ENCODE data around the gene ANKS6.

The ANKS6 gene

DNA sequence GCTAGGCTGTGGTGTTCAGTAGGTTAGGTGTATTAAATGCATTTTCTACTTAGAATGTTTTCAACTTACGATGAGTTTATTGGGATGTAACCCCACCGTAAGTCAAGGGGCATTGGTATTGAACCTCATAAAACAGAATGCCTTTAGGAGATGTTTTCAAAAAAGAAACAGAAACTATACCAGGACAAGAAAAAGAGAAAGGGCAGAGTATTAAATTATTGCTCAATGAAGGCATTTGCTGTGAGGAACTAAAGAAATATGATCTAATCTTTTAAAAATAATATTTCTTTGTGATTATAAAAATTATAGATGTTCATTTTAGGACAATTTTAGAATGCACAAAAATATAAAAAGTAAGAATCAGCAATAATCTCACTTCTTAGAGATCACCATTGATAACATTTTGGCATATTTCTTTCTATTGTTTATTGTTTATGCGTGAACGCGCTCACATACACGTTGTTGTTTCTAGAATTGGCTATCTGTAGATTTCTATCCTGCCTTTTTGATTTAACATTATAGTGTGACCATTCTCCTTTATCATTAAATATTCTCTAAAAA is 19.1 kb upstream of the ANKS6 start:
- DNase-seq (ENCODE audit: low spot score) = no peak
- FAIRE-seq = no peak

DNA sequence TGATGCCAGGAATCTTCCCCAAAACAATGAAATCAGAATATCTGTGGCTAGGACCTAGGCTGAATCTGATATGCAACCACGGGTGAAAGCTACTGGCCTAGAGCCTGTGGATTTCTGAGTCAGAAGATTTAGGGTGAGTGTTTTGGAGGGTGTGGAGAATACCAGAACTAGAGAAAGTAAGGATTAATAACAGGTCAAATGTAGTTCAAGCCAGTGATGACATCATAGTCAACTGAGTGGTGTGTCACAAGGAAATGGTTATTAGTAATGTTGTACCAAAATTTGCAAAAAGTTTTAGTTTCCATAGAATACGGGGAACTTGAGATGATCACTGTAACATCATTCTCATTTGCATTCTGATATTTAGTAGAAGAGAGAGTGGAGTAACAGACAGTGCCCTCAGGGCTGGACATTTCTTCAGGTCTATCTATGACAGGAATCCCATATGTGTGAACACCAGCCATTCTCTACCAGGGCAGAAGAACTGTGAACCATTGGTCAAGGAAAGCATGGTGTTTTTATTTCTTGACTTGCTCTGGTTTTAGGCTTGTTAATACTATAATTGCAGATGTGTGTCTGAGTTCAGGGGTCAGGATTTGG is 14.8 kb upstream of the ANKS6 start:
- DNase-seq (ENCODE audit: low spot score) = no peak

DNA sequence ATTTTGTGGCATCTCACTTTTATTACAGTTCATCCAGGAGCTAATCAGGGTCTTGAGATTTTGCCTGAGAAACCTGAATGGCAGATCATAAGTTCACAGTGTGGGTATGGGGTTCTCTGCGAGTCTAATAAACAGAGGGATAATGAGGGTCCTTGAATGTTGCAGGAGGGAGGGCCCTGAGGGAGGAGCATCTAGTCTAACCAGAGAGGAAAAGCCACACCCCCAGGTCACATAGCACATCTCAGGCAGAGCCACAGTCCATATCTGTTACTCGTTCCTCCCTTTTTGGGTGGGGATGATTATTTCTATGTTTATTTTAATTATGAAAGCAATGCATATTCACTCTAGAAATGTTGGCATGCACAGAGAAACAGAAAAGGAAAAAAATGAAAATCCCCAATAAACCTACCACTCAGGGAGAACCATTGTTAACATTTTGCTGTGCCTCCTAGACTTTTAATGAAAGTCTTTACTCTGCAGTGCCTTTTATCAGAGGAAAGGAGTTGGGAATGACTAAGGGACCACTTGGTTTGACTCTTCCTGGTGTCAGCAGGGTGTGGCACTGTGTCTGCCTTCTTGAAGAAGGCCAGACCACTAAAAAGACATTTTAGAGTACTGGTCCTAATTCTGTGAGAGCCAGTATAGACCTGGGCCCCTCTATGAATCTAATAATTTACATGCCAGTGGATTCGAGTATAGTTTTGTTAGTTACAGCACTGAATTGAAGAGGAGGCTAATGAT is 13.9 kb upstream of the ANKS6 start:
- DNase-seq (ENCODE audit: low spot score) (no peak), FAIRE-seq (no peak)

More for the DNA sequence above, 14.8 kb upstream of the ANKS6 start:
- FAIRE-seq = no peak

GRCh38 chr9:98809311-98810101 is 13.2 kb upstream of the ANKS6 start:
- FAIRE-seq = no peak
- no peak for DNase-seq (ENCODE audit: low spot score)

GRCh38 chr9:98808875-98809274 is 12.5 kb upstream of the ANKS6 start:
- no peak for FAIRE-seq
- no peak for DNase-seq (ENCODE audit: low spot score)

DNA sequence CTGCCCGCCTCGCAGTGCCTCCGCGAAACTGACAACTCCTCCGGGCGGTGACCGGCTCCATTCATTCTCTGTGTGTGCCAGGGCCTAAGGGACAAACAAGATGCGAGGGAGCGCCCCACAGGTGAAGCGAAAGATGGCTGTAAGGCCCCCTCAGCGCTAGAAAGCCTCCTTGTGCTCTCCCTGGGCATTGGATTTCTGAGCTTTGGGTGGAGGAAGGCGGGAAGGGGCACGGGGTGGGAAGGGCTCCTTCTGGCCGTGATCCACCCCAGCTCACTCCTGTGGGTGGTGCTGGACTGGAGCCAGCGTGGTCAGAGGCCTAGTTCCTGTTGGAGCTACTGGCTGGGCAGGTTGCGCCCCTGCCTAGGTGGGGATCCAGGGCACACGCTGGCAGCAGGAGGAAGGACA is 12.1 kb upstream of the ANKS6 start:
- DNase-seq (ENCODE audit: low spot score) (no peak), FAIRE-seq (no peak)

DNA sequence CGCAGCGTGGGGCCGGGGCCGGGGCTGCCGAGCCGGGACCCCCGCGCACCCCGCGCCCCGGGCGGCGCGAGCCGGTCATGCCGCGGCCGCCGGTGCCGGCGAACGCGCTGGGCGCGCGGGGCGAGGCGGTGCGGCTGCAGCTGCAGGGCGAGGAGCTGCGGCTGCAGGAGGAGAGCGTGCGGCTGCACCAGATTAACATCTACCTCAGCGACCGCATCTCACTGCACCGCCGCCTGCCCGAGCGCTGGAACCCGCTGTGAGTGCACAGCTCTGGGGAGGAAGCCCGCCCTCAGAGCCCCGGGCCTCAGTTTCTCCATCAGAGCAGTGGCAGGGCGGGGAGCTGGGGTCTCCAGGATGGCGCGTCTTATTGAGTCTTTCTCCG is 11.4 kb upstream of the ANKS6 start:
- no peak for DNase-seq (ENCODE audit: low spot score)
- no peak for FAIRE-seq

DNA sequence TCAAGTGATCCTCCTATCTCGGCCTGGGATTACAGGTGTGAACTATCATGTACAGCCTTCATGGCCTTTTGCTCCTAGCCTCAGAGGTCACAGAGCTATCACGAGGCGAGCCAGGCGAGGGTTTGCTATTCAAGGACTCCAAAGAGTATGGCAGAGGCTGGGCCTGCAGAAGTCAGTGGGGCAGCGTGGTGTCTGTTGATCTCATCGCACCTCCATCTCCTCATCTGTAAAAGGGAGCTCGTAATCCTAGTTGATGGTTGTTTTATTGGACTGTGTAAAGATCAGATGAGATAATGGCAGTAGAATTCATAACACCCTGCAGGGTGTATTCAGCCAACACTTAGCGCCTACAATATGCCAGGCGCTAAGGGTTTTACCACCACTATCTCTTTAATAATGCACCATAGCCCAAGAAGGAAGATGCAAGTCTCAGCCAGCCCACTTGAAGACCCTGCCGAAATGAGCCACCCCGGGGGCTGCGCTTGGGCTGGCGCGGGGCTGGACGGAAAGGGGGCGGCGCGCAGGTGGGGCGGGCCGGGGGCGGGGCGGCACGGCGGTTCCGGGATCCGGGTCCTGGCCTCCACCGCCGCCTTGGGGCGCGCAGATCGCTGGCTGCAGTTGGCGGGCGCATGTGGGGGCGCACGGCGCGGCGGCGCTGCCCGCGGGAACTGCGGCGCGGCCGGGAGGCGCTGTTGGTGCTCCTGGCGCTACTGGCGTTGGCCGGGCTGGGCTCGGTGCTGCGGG is 10.9 kb upstream of the ANKS6 start, which contains the start of gene GALNT12:
GALNT12 (plus strand) TSS at position 601 of the 744 bp plus-strand sequence; CDS start at position 630, 29 bp downstream.
- DNase-seq (ENCODE audit: low spot score) = peak; percentile 64
- peak; percentile 65 for FAIRE-seq

GRCh38 chr9:98806394-98807035 is 10.2 kb upstream of the ANKS6 start:
- DNase-seq (ENCODE audit: low spot score) (no peak), FAIRE-seq (no peak)

GRCh38 chr9:98805506-98806272 is 9.3 kb upstream of the ANKS6 start:
- DNase-seq (ENCODE audit: low spot score) = no peak
- no peak for FAIRE-seq

DNA sequence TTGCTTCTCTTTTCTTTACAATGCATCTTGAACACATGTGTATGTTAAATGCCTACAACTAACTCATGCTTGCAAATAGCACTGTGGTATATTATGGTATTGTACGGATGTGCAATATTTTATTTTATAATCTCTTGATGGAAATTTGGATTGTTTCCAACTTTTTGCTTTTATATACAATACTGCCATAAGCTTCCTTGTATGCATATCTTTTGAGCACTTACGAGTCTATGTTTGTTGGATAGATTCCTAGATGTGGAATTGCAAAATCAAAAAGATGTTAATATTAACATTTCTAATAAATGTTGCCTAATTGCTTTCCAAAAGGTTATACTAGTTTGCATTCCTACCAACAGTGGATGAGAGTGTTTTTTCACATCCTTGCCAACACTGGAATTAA is 7.7 kb upstream of the ANKS6 start:
- DNase-seq (ENCODE audit: low spot score) = no peak

DNA sequence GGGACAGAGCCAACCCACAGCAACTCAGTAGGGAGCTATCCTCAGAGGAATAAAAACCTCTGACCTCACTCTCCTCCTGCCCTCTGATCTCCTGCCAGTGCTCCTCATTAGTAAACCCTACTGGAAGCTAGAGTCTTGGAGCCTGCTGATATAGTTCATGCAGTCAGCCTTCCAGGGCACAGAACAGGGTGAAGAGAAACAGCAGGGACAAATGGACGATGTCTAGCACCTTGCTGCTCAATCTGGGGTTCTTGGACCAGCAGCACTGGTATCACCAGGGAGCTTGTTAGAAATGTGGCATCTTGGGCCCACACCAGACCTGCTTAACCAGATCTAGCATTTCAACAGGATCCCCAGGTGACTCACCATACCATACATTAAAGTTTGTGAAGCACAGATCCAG is 5.6 kb upstream of the ANKS6 start:
- FAIRE-seq = no peak
- no peak for DNase-seq (ENCODE audit: low spot score)

More for the DNA sequence above, 7.7 kb upstream of the ANKS6 start:
- FAIRE-seq = no peak

DNA sequence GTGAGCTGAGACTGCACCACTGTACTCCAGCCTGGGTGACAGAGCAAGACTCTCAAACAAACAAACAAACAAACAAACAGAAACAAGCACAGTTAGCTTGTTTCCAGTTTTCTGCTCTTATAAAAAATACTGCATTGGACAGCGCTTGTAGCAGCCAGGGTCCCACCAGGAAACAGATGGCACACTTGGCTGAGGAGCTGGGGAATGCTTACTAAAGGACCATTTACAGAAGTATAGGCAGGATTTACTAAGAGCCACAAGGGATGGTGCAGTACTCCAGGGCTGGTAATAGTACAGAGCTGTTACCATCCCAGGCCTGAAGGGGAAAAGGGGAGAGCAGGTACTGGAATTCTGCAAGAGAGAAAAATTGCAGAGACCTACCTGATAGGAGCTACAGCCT is 5.2 kb upstream of the ANKS6 start:
- FAIRE-seq (no peak), DNase-seq (ENCODE audit: low spot score) (no peak)

- DNase-seq (ENCODE audit: low spot score) = no peak
- no peak for FAIRE-seq
Measured at GRCh38 chr9:98798254-98798653, 1.9 kb upstream of the ANKS6 start.

- no peak for DNase-seq (ENCODE audit: low spot score)
- no peak for FAIRE-seq
Measured at GRCh38 chr9:98797491-98797890, 1.1 kb upstream of the ANKS6 start.

- FAIRE-seq = no peak
- DNase-seq (ENCODE audit: low spot score) = peak; percentile 53
Measured at GRCh38 chr9:98795970-98796363, 388 bp downstream of the ANKS6 start.

- DNase-seq (ENCODE audit: low spot score) (no peak), FAIRE-seq (no peak)
Measured at GRCh38 chr9:98795295-98795955, 930 bp downstream of the ANKS6 start.

DNA sequence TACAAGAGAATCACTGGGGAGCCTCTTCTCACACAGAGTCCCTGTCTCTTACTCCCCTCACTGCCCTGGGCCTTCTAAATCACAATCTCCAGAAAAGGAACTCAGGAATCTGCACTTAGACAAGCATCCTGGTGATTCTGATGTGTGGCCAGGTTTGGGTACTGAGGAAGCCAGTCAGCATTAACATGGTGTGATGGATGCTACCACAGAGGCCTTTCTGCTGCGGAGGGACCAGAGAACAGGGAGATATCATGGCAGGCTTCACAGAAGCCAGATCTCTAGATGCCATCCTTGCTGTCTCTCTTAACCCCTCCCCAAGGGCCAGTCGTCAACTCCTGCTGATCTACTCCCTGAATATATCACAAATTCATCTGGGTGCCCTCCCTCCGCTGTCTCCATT is 1.6 kb downstream of the ANKS6 start:
- no peak for FAIRE-seq
- no peak for DNase-seq (ENCODE audit: low spot score)

DNA sequence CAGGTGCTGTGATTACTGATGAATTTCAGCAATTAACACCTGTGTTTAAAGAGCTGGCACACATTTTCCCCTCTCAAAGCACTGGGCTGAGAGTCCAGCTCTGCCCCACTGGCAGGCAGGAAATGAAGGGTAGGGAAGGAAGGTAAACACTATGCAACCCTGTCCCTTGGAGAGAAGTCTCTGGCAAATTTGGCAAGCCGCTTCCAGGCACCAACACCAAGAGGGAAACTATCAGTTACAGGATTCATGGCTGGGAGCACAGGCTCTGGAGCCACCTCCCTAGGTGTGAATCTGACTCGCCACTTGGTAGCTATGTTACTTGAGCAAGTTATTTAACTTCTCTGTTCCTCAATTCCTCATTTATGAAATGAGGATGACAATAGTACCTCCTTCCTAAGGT is 3.3 kb downstream of the ANKS6 start:
- no peak for FAIRE-seq
- no peak for DNase-seq (ENCODE audit: low spot score)
